HL-60 (cell line): ENCODE results near the gene LACC1.

ENCODE experiments used
- DNase-seq, 2 experiments: peaks; one replicate each; pipeline ENCODE4 v3.0.0-alpha.2; 2010 to 2020; ENCODE audit warnings: low read depth in 1 of 2, low spot score in 1 of 2
- H3K27ac ChIP-seq: fragments of 250-450 bp; sonication (Bioruptor Pico); replicated peaks from 2 replicates; pipeline ENCODE4 v1.5.1; 2020; ENCODE audit warnings: mild to moderate bottlenecking, moderate library complexity
- H3K27me3 ChIP-seq: fragments of 250-450 bp; sonication (Bioruptor Pico); 2 replicates; pipeline ENCODE4 v1.5.1; 2021; ENCODE audit warnings: mild to moderate bottlenecking, moderate library complexity; ENCODE audit not compliant: insufficient read depth, poor library complexity, severe bottlenecking
- H3K4me3 ChIP-seq: replicated peaks from 2 replicates; pipeline ENCODE4 v1.5.1; 2011; ENCODE audit warnings: mild to moderate bottlenecking, control low read depth, low read length; ENCODE audit not compliant: insufficient read depth
- CTCF ChIP-seq: IDR thresholded peaks from one replicate; pipeline ENCODE4 v1.5.1; 2011; ENCODE audit warnings: low read length, control low read depth, inconsistent platforms; ENCODE audit not compliant: insufficient read depth
- GABPA ChIP-seq: IDR thresholded peaks from 2 replicates; pipeline ENCODE4 v1.6.1; 2012; ENCODE audit warnings: low read depth
- POLR2AphosphoS5 ChIP-seq: IDR thresholded peaks from 2 replicates; pipeline ENCODE4 v1.6.1; 2012; ENCODE audit warnings: low read depth
- REST ChIP-seq: IDR thresholded peaks from 2 replicates; pipeline ENCODE4 v1.6.1; 2012; ENCODE audit warnings: low read depth; ENCODE audit not compliant: insufficient replicate concordance
- SPI1 ChIP-seq: IDR thresholded peaks from 2 replicates; pipeline ENCODE4 v1.6.1; 2012; ENCODE audit warnings: low read depth, mild to moderate bottlenecking, borderline replicate concordance

LACC1 gene

GRCh38 chr13:43835701-43836100 is 44.0 kb upstream of the LACC1 start:
- no peak for TF ChIP-seq SPI1
- TF ChIP-seq REST = no peak
- no peak for TF ChIP-seq POLR2AphosphoS5
- no peak for TF ChIP-seq CTCF
- no peak for TF ChIP-seq GABPA
- H3K4me3 ChIP-seq = no peak overlapping the region
- DNase-seq = no peak
- H3K27me3 ChIP-seq = no peaks in the 10 kb centered on the region
- H3K27ac ChIP-seq = no peak overlapping the region

GRCh38 chr13:43838909-43839308 is 40.8 kb upstream of the LACC1 start:
- DNase-seq = no peak
- no peak overlapping the region for H3K4me3 ChIP-seq
- TF ChIP-seq SPI1 (no peak), REST (no peak), CTCF (no peak), GABPA (no peak), POLR2AphosphoS5 (no peak)
- no peaks in the 10 kb centered on the region for H3K27me3 ChIP-seq
- no peak overlapping the region for H3K27ac ChIP-seq

GRCh38 chr13:43846496-43847158 is 33.1 kb upstream of the LACC1 start:
- no peak for DNase-seq
- Histone ChIP-seq H3K27me3 (no peaks in the 10 kb centered on the region), H3K27ac (no peak overlapping the region), H3K4me3 (no peak overlapping the region)
- TF ChIP-seq CTCF (no peak), POLR2AphosphoS5 (no peak), REST (no peak), GABPA (no peak), SPI1 (no peak)
